Mesodermal cell (in vitro differentiated cells): ENCODE data around the gene STX18.

Source experiments
- H3K27ac ChIP-seq: 2 replicates; pipeline ENCODE4 v1.7.0; 2013; ENCODE audit warnings: mild to moderate bottlenecking, low read depth, low read length, moderate library complexity; ENCODE audit not compliant: severe bottlenecking
- H3K36me3 ChIP-seq: 2 replicates; pipeline ENCODE4 v1.7.1; 2013; ENCODE audit warnings: mild to moderate bottlenecking, low read length, moderate library complexity; ENCODE audit not compliant: control insufficient read depth, insufficient read depth
- H3K4me1 ChIP-seq: one replicate; pipeline ENCODE4 v1.7.1; 2013; ENCODE audit warnings: mild to moderate bottlenecking, low read length; ENCODE audit not compliant: insufficient read depth, control insufficient read depth, poor library complexity, severe bottlenecking
- H3K4me3 ChIP-seq: 2 replicates; pipeline ENCODE4 v1.7.0; 2013; ENCODE audit warnings: low read length, control low read depth, mild to moderate bottlenecking; ENCODE audit not compliant: insufficient read depth, poor library complexity, severe bottlenecking; ENCODE audit errors: extremely low read depth
- H3K9me3 ChIP-seq: 2 replicates; pipeline ENCODE4 v1.7.1; 2013; ENCODE audit warnings: mild to moderate bottlenecking, low read length, moderate library complexity; ENCODE audit not compliant: control insufficient read depth
- WGBS, 2 experiments: methylation state at CpG; one replicate each; pipeline ENCODE4 v1.1.5; 2013; ENCODE audit warnings: missing lambda C conversion rate in 2 of 2; ENCODE audit not compliant: insufficient coverage in 2 of 2; 5-methylcytosine and 5-hydroxymethylcytosine counted together

The STX18 gene

GRCh38 chr4:4377732-4378460 lies 164.0 kb downstream of the STX18 start:
- 86 to 90% methylated on average over 17 to 20 of the region's 23 CpGs for WGBS, 2 experiments
- H3K4me1 ChIP-seq, result no peaks in the 10 kb centered on the region
- H3K36me3 ChIP-seq, result no peaks in the 10 kb centered on the region
- no peaks in the 10 kb centered on the region for H3K9me3 ChIP-seq
- H3K27ac ChIP-seq, result no peak overlapping the region
- H3K4me3 ChIP-seq, result no peak overlapping the region

- Histone ChIP-seq H3K4me1 (no peaks in the 10 kb centered on the region), H3K4me3 (no peak overlapping the region), H3K36me3 (no peaks in the 10 kb centered on the region), H3K9me3 (no peaks in the 10 kb centered on the region), H3K27ac (no peak overlapping the region)
- WGBS, 2 experiments, result 93 to 94% methylated on average over 9 to 12 of the region's 12 CpGs
Measured at GRCh38 chr4:4377191-4377590, 164.7 kb downstream of the STX18 start.

GRCh38 chr4:4376074-4376473 lies 165.8 kb downstream of the STX18 start:
- no peak overlapping the region for H3K4me3 ChIP-seq
- H3K9me3 ChIP-seq, result no peaks in the 10 kb centered on the region
- H3K4me1 ChIP-seq, result no peaks in the 10 kb centered on the region
- 100% methylated on average over 1 to 2 of the region's 4 CpGs for WGBS, 2 experiments
- no peak overlapping the region for H3K27ac ChIP-seq
- H3K36me3 ChIP-seq, result no peaks in the 10 kb centered on the region

GRCh38 chr4:4374388-4375098 lies 167.3 kb downstream of the STX18 start:
- Histone ChIP-seq H3K27ac (no peak overlapping the region), H3K9me3 (no peaks in the 10 kb centered on the region), H3K4me1 (no peaks in the 10 kb centered on the region), H3K4me3 (no peak overlapping the region), H3K36me3 (no peaks in the 10 kb centered on the region)
- WGBS, 2 experiments, result 86 to 89% methylated on average over 3 to 5 of the region's 6 CpGs
